ENCODE results near the gene UNC80. TPM values are rescaled to one million over a fixed set of nuclear protein-coding genes. Genes with fewer than 3 reads are reported as not detected.

UNC80 gene
- total RNA-seq, 1 donor from 2014 or later: 2.9 TPM

DNA sequence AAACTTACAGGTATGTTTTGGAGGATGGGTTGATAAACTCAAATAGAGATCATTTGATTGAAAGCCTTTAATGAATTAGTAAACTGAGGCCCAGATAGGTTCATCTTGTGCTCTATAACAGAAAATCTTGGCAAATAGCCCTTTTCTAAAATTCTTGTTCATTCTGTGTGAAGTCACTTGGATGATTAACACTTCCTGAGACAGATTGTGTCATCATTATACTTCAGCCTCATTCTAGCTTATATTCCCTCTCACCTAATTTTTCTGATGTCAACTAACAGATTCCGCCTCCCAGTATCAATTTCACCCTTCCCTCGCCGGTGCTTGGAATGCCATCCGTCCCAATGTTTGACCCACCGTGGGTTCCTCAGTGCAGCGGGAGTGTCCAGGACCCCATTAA, 146.6 kb downstream of the UNC80 start:
- TF ChIP-seq, protein P1, sequence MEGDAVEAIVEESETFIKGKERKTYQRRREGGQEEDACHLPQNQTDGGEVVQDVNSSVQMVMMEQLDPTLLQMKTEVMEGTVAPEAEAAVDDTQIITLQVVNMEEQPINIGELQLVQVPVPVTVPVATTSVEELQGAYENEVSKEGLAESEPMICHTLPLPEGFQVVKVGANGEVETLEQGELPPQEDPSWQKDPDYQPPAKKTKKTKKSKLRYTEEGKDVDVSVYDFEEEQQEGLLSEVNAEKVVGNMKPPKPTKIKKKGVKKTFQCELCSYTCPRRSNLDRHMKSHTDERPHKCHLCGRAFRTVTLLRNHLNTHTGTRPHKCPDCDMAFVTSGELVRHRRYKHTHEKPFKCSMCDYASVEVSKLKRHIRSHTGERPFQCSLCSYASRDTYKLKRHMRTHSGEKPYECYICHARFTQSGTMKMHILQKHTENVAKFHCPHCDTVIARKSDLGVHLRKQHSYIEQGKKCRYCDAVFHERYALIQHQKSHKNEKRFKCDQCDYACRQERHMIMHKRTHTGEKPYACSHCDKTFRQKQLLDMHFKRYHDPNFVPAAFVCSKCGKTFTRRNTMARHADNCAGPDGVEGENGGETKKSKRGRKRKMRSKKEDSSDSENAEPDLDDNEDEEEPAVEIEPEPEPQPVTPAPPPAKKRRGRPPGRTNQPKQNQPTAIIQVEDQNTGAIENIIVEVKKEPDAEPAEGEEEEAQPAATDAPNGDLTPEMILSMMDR (conservative IDR thresholded peaks at IDR 0.05): no peak
- Mint-ChIP-seq H3K9me3 (no peaks in the 10 kb centered on the region), H3K27ac (no peak overlapping the region), H3K27me3 (peaks cover 10% of the 10 kb centered on the region), H3K36me3 (no peaks in the 10 kb centered on the region), H3K4me1 (ENCODE audit: unreplicated experiment) (no peaks in the 10 kb centered on the region), H3K4me3 (no peak overlapping the region)
- no peak for DNase-seq (ENCODE audit: extremely low spot score, unreplicated experiment)

DNA sequence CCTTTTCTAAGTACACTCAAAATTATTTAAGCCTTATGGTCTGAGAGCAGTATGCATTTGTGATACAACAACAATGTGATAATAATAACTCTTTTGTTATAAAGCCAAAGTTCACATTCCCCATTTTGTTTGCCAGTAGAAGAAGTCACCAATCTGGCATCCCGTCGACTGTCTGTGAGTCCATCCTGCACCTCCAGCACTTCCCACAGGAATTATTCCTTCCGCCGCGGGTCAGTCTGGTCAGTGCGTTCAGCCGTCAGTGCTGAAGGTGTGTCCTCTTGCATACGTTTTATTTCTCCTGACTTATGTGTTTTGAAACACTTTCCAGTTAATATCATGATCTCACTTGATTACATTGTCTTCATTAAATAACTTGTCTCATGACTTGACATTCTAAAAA, 150.5 kb downstream of the UNC80 start:
- H3K9me3 Mint-ChIP-seq: no peaks in the 10 kb centered on the region
- H3K4me3 Mint-ChIP-seq: no peak overlapping the region
- no peak for DNase-seq (ENCODE audit: extremely low spot score, unreplicated experiment)
- H3K27ac Mint-ChIP-seq: no peak overlapping the region
- no peaks in the 10 kb centered on the region for H3K4me1 Mint-ChIP-seq (ENCODE audit: unreplicated experiment)
- no peaks in the 10 kb centered on the region for H3K36me3 Mint-ChIP-seq
- peaks cover 9% of the 10 kb centered on the region for H3K27me3 Mint-ChIP-seq
- TF ChIP-seq, protein P1 (conservative IDR thresholded peaks at IDR 0.05): no peak

DNA sequence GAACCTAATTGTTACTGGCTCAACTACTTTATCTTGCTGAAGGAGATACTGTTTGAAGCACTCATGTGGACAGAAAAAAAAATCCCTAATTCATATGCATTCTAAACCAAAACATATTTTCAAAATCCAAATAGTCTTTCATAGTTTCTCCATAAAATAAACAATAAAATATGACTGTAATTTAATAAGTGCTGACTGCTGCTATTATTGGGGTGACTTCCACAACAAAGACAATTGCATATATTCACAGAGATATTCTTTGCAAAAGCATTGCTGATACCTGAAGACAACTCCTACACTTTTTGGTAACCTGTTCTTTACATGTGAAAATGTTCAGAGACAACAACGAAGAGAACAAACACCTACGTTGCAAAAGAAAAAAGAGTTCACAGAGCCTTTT, 157.7 kb downstream of the UNC80 start:
- Mint-ChIP-seq H3K9me3 (no peaks in the 10 kb centered on the region), H3K4me3 (no peak overlapping the region), H3K36me3 (no peaks in the 10 kb centered on the region), H3K27ac (no peak overlapping the region), H3K4me1 (ENCODE audit: unreplicated experiment) (peaks cover 4% of the 10 kb centered on the region), H3K27me3 (peaks cover 2% of the 10 kb centered on the region)
- no peak for DNase-seq (ENCODE audit: extremely low spot score, unreplicated experiment)
- TF ChIP-seq, protein P1 (conservative IDR thresholded peaks at IDR 0.05): no peak

DNA sequence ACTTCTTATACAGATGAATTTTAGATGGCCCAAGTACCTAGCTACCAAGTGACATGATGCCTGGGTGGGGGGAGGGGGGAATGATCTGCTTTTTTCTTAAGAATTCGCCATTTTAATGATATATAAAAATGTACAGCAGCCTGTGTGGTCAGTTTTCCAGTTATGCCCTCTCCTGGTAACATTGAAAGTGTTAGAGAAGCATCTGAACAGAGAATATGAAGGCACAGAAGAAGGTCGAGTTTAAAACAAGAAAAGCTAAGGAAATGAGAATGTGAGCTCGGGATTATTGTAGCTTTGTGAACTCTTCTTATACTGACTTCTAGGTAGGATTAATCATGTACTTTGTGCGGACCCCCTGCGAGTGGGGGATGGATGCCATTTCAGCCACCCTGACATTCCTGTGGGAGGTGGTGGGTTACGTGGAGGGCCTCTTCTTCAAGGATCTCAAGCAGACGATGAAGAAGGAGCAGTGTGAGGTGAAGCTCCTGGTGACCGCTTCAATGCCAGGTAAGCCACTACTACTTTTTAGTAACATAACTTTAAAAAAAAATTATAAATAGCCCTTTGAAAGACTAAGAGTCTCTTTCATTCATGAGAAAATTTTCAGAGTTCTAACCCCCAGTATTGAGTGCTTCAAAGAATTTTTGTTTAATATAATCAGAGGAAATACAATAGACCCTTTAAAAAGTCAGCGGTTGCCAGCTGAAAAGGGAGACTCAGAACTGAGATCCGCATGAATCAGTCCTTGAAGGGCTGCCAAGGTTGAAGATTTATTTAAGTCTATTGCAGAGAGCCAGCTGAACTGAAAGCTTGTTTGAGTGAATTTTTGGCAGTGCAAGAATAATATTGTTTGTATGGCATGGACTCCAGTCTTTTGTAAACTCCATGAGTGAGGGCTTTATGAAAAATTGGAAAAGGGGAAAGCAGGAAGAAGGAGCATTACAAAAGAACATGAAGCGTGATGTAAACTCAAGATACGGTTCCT, 162.2 kb downstream of the UNC80 start:
- H3K27me3 Mint-ChIP-seq: peaks cover 2% of the 10 kb centered on the region
- DNase-seq (ENCODE audit: extremely low spot score, unreplicated experiment): no peak
- H3K9me3 Mint-ChIP-seq: no peaks in the 10 kb centered on the region
- peaks cover 4% of the 10 kb centered on the region for H3K4me1 Mint-ChIP-seq (ENCODE audit: unreplicated experiment)
- no peak overlapping the region for H3K4me3 Mint-ChIP-seq
- TF ChIP-seq, protein P1 (conservative IDR thresholded peaks at IDR 0.05): peak; percentile 25
- H3K27ac Mint-ChIP-seq: no peak overlapping the region
- no peaks in the 10 kb centered on the region for H3K36me3 Mint-ChIP-seq

DNA sequence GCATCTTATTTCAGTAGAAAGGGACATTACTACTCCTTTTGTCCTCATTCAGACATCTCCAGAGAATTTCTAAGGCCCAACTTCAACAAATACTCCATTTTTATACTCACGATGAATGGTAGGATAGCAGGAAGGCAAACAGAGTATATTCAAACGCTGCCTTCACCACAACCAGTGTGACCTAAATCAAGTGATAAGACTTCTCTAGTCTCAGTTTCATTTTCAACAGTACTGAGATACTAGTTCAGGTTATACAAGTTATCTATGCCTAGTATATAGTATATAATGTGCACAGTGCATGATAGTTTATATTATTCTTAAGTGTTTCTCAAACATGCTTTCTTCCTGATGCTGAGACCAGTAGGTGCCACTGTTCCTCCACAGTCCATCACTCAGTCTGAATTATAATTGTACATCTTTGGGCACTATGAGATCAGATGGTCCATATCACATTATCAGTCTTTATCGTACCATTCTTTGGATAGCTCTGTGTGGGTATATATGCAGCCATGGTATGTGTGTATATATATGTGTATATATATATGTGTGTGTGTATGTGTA, 164.6 kb downstream of the UNC80 start:
- Mint-ChIP-seq H3K9me3 (no peaks in the 10 kb centered on the region), H3K27ac (no peak overlapping the region), H3K4me3 (no peak overlapping the region), H3K36me3 (no peaks in the 10 kb centered on the region), H3K4me1 (ENCODE audit: unreplicated experiment) (peaks cover 4% of the 10 kb centered on the region), H3K27me3 (peaks cover 2% of the 10 kb centered on the region)
- no peak for DNase-seq (ENCODE audit: extremely low spot score, unreplicated experiment)
- TF ChIP-seq, protein P1 (conservative IDR thresholded peaks at IDR 0.05): peak; percentile 46

Data from type B pancreatic cell (in vitro differentiated cells).